NCI-H2081 treated with DMSO at 0.1 percent for 48 hours (cell line): Measurements from ENCODE around the gene MAGI2.
"Not testable (repeated sequence)": the region's sequence is repeated elsewhere in the genome, so short reads cannot be mapped to it uniquely, and the experiment has no call there.

Experiments
- DNase-seq: peaks from one replicate; lab custom pipeline; 2025; lab: John Stamatoyannopoulos, UW

The MAGI2 gene

DNA sequence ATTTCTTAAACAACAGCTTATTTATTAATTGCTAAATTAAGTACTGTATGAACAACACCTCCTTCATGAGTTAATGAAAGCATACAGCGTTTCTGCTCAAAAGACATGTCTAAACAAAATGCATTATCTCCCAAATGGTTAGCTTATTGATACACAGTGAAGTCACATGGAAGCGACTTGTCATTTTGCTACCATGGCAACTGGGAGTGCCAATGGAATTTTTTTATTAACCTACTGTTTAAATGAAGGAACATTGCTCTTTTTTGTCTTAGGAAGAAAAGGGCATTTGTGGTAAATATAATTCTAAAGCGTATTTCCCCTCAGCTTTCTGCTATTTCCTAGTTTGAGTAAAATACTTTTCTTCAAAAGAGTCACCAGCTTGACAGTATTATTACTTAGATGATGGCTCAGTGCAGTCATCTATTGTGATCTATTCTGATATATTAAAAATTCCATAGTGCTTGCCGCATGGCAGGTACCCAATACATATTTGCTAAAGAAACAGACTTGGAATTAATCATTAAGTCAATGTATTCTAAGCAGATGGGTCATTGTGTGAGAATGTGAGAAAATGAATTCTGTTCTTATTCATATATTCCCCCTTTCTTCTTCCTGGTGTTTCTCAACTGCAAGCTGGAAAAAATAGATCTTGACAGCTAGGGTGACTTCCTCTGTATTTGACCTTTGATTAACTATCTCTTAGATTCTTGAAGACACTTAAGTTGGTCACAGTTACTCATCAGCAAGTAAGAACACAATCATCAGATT, 818.3 kb downstream of the MAGI2 start:
- DNase-seq = no peak

- DNase-seq = no peak
Measured at GRCh38 chr7:78634093-78634492, 819.4 kb downstream of the MAGI2 start.

DNA sequence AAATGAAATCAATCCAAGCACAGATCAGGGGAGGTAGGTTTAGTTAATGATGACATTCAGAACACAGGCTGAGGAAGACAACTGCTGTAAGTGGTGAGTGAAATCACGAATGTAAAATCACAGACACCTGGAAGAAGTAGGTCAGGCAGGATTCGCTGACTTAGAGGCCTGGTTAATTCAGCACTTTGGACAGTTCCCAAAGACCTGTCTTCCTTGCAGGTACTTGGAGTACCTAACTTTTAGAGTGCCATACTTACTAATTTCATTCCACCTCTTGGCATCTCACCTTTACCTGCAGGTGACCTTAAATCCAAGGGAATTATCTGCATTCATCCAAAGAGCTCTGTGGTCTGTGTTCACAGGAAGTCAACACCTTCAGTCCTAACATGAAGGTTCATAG, 832.5 kb downstream of the MAGI2 start:
- DNase-seq = no peak

GRCh38 chr7:78616539-78616938, 836.9 kb downstream of the MAGI2 start:
- no peak for DNase-seq

DNA sequence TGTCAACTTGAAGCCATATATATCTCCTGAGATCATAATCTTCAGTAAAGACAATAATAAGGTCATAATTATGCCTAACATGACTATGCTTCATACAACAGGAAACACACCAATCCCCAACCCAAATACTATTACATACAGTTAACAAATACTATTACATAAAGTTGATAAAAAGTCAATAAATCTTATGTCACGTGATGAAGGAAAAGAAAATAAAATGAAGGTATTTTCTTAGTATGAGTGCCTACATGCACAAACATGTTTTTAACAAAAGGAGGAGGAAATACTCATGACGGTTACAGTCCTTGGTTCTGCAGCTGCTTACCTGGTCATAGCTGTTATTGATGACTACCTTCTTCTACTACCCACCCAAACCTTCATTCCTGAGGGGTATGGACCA, 844.2 kb downstream of the MAGI2 start:
- no peak for DNase-seq

GRCh38 chr7:78607099-78607498, 846.4 kb downstream of the MAGI2 start:
- no peak for DNase-seq

GRCh38 chr7:78605119-78605518, 848.3 kb downstream of the MAGI2 start:
- DNase-seq = no peak

DNA sequence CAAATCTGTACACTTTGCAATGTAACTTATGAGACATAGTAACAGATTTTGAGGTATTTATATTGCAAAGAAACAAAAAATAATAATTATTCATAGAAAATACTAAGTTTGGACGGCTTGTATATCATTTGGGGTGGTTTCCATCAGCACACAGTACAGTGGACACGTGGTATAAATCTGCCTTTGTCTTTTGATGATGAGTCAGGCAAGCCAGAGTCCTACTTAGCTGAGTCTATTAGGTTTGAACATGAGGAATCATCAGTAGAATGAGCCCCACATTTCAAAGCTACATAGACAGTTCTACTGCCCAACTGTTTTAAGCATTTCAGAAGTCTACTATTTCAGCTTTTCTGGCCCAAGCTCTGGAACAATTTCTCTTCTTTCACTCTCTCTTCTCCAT, 851.7 kb downstream of the MAGI2 start:
- DNase-seq = no peak

DNA sequence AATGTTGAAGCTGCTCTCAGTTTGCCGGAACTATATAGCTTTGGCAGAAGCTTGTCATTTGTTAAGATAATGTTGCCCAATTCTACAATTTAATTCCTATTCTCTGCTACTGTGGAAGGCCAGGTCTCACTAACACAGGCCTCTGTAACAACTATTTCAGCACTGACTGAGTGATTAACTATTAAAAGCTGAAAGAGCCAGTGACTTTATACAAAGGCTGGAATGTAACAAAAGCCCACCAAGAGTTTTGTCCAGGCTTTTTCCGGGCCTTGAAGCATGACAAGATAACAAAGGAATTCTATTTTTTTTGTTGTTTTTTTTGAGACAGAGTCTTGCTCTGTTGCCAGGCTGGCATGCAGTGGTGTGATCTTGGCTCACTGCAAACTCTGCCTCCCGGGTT, 859.3 kb downstream of the MAGI2 start:
- no peak for DNase-seq

DNA sequence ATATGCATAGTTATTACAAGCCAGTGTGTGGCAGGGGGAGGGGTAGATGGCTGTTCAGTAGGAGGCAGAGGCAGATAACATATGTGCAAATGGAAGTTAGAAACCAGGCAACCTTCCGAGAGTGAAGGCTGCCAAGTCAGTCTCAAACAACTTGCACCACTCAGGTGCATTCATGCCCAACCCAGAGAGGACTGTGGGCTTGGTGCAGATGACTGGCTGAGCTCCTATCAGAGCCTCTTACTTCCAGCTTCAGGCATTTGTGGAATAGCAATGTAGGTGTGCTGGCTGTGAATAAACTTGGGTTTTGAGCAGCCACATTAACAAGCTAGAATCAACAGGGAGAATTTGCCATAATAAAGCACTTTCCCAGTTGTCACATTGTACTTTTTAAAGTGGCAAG, 865.1 kb downstream of the MAGI2 start:
- DNase-seq = no peak

- DNase-seq = no peak
Measured at GRCh38 chr7:78587443-78588044, 865.9 kb downstream of the MAGI2 start.

GRCh38 chr7:78585980-78586379, 867.5 kb downstream of the MAGI2 start:
- DNase-seq = no peak

GRCh38 chr7:78578686-78579085, 874.8 kb downstream of the MAGI2 start:
- no peak for DNase-seq

- not testable (repeated sequence) for DNase-seq
Measured at GRCh38 chr7:78577174-78577952, 876.1 kb downstream of the MAGI2 start.

- no peak for DNase-seq
Measured at GRCh38 chr7:78576236-78576635, 877.2 kb downstream of the MAGI2 start.

DNA sequence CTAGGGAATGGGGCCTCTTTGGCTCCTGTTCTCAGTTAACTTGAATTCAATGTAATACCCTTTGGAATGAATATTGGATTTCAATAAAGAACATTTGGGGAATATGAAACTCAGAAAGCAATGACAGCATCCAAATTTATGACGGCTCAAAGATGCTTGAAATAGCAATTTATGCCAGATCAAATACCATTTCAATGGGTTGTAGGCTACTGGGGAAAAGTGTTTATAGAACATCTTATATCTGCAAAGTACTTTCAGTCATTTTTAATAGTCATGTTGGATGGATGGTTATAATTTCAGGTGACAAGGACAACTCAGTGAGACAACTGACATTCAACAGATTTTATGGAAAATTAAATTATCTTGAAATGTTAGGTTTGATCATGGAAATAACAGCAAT, 882.2 kb downstream of the MAGI2 start:
- no peak for DNase-seq

- DNase-seq = no peak
Measured at GRCh38 chr7:78568690-78569089, 884.8 kb downstream of the MAGI2 start.

- no peak for DNase-seq
Measured at GRCh38 chr7:78567836-78568235, 885.6 kb downstream of the MAGI2 start.

DNA sequence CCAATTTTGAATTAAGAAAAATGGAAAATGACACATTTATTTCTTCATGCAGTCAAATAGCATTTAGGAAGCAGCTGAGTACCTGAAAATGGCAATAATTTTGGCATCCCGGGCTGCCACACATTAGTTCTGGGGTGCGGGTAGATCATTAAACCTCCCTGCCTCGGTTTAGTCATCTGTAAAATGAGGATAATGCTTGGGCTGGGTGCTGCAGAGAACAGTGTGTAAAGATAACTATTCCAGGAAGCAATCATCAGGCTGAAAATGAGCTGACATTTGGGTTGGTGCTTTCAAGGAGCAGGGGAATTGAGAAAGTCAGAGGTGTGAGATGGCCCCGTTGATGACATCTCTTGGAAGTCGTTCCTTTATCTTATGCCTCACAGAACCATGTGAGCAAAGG, 887.7 kb downstream of the MAGI2 start:
- no peak for DNase-seq

DNA sequence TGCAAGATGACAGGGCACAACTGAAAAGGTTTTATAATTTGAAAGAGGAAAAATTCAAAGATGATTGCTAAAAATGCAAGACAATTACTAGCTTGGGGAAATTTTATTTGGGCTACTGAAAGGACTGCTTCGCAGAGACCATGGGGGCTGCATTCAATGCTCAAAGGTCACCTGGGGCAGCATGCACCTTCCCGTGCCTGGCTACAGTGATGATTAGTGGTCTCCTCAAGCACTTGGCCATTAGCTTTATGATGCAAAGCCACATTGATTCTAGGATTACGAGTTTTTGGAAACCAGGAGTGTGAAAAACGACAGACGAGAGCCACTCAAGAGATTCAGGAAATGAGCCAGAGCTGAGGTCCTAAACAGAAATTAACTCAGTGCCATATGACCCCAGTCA, 890.3 kb downstream of the MAGI2 start:
- DNase-seq = no peak

GRCh38 chr7:78562191-78562590, 891.3 kb downstream of the MAGI2 start:
- DNase-seq = no peak

DNA sequence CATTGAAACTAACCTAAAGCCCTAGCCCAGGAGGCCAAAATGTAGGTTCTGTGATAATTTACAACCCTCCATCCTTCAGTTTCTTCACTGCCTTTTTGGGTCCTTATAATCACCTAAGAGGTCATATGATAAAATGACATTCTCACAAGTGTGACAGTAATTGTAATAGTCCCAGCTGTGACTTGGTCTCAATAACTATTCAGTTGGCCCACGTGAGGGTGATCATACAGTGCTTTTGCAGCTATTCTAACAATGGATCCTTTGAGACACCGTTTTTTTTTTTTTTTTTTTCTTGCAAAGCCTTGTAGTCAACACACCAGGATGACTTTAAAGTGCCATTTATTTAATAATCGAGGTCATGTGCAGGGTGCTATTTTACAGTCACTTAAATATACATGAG, 894.9 kb downstream of the MAGI2 start:
- DNase-seq = no peak

GRCh38 chr7:78543976-78544375, 909.5 kb downstream of the MAGI2 start:
- DNase-seq = no peak
